GM23248 (cell line): ENCODE results near the gene VLDLR. TPM values are rescaled to one million over a fixed set of nuclear protein-coding genes. Genes with fewer than 3 reads are reported as not detected.

ENCODE experiments used
- DNase-seq: peaks from one replicate; pipeline ENCODE4 v3.0.0-alpha.2; 2015
- H2AFZ ChIP-seq: fragments of 200-600 bp; sonication (generic); 2 replicates; pipeline ENCODE4 v1.6.1; 2016; ENCODE audit warnings: antibody characterized with exemption
- H3F3A ChIP-seq: fragments of 200-600 bp; sonication (generic); 2 replicates; pipeline ENCODE4 v1.6.1; 2016; ENCODE audit warnings: mild to moderate bottlenecking, antibody characterized with exemption, mixed run types; ENCODE audit not compliant: insufficient read depth
- H3K27ac ChIP-seq: fragments of 200-600 bp; sonication (generic); 2 replicates; pipeline ENCODE4 v1.5.1; 2016; ENCODE audit warnings: mild to moderate bottlenecking
- H3K27me3 ChIP-seq: fragments of 200-600 bp; sonication (generic); replicated peaks from 2 replicates; pipeline ENCODE4 v1.6.1; 2016; ENCODE audit warnings: mild to moderate bottlenecking; ENCODE audit not compliant: insufficient read depth
- H3K36me3 ChIP-seq: fragments of 200-600 bp; sonication (generic); 2 replicates; pipeline ENCODE4 v1.6.1; 2016; ENCODE audit warnings: low read depth, mild to moderate bottlenecking
- H3K4me1 ChIP-seq: fragments of 200-600 bp; sonication (generic); 2 replicates; pipeline ENCODE4 v1.6.1; 2016; ENCODE audit warnings: mild to moderate bottlenecking; ENCODE audit not compliant: insufficient read depth
- H3K4me2 ChIP-seq: fragments of 200-600 bp; sonication (generic); one replicate; pipeline ENCODE4 v1.6.1; 2016; ENCODE audit warnings: mild to moderate bottlenecking; ENCODE audit not compliant: unreplicated experiment
- H3K4me3 ChIP-seq: fragments of 200-600 bp; sonication (generic); 2 replicates; pipeline ENCODE4 v1.5.1; 2016; ENCODE audit warnings: mild to moderate bottlenecking
- H3K79me2 ChIP-seq: fragments of 200-600 bp; sonication (generic); 2 replicates; pipeline ENCODE4 v1.6.1; 2016; ENCODE audit warnings: mild to moderate bottlenecking; ENCODE audit not compliant: insufficient read depth
- H3K9ac ChIP-seq: fragments of 200-600 bp; sonication (generic); 2 replicates; pipeline ENCODE4 v1.6.1; 2016; ENCODE audit warnings: mild to moderate bottlenecking
- H3K9me2 ChIP-seq: fragments of 200-600 bp; sonication (generic); 2 replicates; pipeline ENCODE4 v1.6.1; 2016; ENCODE audit warnings: mixed run types, mild to moderate bottlenecking, moderate library complexity; ENCODE audit not compliant: insufficient read depth
- H3K9me3 ChIP-seq: fragments of 200-600 bp; sonication (generic); one replicate; pipeline ENCODE4 v1.6.1; 2017; ENCODE audit warnings: low read depth
- H4K20me1 ChIP-seq: fragments of 200-600 bp; sonication (generic); 2 replicates; pipeline ENCODE4 v1.6.0; 2016; ENCODE audit not compliant: insufficient read depth
- EZH2 ChIP-seq: fragments of 200-600 bp; sonication (generic); IDR thresholded peaks from 2 replicates; pipeline ENCODE4 v1.6.1; 2018; ENCODE audit warnings: antibody characterized with exemption, mild to moderate bottlenecking; ENCODE audit not compliant: insufficient read depth, poor library complexity, severe bottlenecking
- EZH2phosphoT487 ChIP-seq: fragments of 200-600 bp; sonication (generic); IDR thresholded peaks from 2 replicates; pipeline ENCODE4 v1.6.1; 2018; ENCODE audit warnings: antibody characterized with exemption, moderate library complexity, mild to moderate bottlenecking, low read depth; ENCODE audit not compliant: insufficient read depth
- WGBS, 2 experiments: methylation state at CpG; one replicate each; pipeline ENCODE4 v1.1.6; 2015 to 2017; ENCODE audit warnings: low lambda C conversion rate in 2 of 2, low coverage in 1 of 2; ENCODE audit errors: missing lambda C conversion rate in 2 of 2; 5-methylcytosine and 5-hydroxymethylcytosine counted together
- in situ Hi-C: fragments of 300-500 bp; cut with MboI; formaldehyde crosslinking; loops from 2 replicates; pipeline ENCODE4 v1.15.0; 2020
- polyA plus RNA-seq: library from polyadenylated mRNA; unstranded; fragments of >200 nt; fragmentation: Nextera tagmentation; extraction: Ambion mirVana; gene quantifications from 2 replicates; pipeline ENCODE4 v1.2.1, GENCODE V29; 2016
- total RNA-seq: library from RNA; depleted of rRNA; stranded (reverse); fragments of >200 nt; shearing (Covaris generic); gene quantifications from 2 replicates; pipeline ENCODE4 v1.2.3, GENCODE V29; 2014

Gene VLDLR
- total and polyA plus RNA-seq, 2 experiments from 2014 or later: 15.1 to 29.2 TPM

DNA sequence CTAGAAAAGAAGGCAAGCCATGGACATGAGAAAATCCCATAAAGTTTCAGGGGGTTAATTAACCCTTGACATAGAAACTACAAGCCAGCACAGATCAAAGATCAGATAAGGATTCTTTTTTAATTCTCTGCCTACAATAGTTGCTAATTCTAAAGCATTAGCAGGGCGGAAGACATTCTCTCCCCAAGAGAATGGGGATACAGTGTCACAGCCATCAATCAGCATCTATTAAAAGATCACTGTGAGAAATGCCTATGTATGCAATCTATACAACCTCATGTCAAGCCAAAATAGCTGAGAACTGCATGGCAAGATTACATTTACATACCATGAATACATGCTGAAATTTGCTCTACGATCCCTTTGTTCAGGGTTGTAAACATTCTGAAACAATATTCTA lies 14.3 kb downstream of the VLDLR start:
- no peak for DNase-seq
- TF ChIP-seq EZH2phosphoT487 (no peak), EZH2 (no peak)
- H3K9me3 ChIP-seq: no peaks in the 10 kb centered on the region
- H3K4me3 ChIP-seq: no peak overlapping the region
- H3K4me2 ChIP-seq: no peak overlapping the region
- H3K4me1 ChIP-seq: no peaks in the 10 kb centered on the region
- no peaks in the 10 kb centered on the region for H3F3A ChIP-seq
- no peak overlapping the region for H3K27ac ChIP-seq
- H3K27me3 ChIP-seq: no peaks in the 10 kb centered on the region
- no peaks in the 10 kb centered on the region; the same call in 1 of the 2 replicates for H4K20me1 ChIP-seq
- 0 out of 2 replicates have a peak, but pooled peaks cover 8% of the 10 kb centered on the region for H3K36me3 ChIP-seq
- peaks cover 49% of the 10 kb centered on the region for H3K79me2 ChIP-seq
- in situ Hi-C loops: no loop called here
- no peaks in the 10 kb centered on the region; the same call in 1 of the 2 replicates for H3K9me2 ChIP-seq
- no peak overlapping the region for H2AFZ ChIP-seq
- WGBS, 2 experiments: 93 to 98% methylated on average over 2 of the region's 2 CpGs
- no peak overlapping the region for H3K9ac ChIP-seq

DNA sequence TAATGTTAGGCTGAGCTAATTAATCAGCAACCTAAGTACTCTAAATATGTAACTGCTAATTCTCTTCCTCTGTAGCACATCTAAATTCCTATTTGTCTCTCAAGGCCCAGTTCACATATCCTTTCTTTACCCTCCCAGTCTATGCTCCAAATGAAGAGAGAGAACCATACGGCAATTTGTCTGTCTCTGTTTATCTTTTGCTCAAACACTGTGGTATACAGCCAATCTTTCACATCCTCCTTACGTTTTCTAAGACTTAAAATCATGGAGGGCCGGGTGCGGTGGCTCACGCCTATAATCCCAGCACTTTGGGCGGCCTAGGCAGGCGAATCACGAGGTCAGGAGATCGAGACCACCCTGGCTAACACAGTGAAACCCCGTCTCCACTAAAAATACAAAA lies 15.8 kb downstream of the VLDLR start:
- no peaks in the 10 kb centered on the region for H4K20me1 ChIP-seq
- H3K9me3 ChIP-seq: no peaks in the 10 kb centered on the region
- H2AFZ ChIP-seq: no peak overlapping the region
- peaks cover 35% of the 10 kb centered on the region for H3K79me2 ChIP-seq
- no peaks in the 10 kb centered on the region for H3K4me1 ChIP-seq
- H3K9ac ChIP-seq: no peak overlapping the region
- H3F3A ChIP-seq: no peaks in the 10 kb centered on the region
- in situ Hi-C loops: no loop called here
- no peaks in the 10 kb centered on the region for H3K27me3 ChIP-seq
- no peak overlapping the region for H3K27ac ChIP-seq
- H3K36me3 ChIP-seq: peaks cover 14% of the 10 kb centered on the region; the same call in 1 of the 2 replicates
- H3K4me2 ChIP-seq: no peak overlapping the region
- no peak overlapping the region for H3K4me3 ChIP-seq
- 94 to 97% methylated on average over 10 of the region's 10 CpGs for WGBS, 2 experiments
- no peaks in the 10 kb centered on the region; the same call in 1 of the 2 replicates for H3K9me2 ChIP-seq
- DNase-seq: no peak
- TF ChIP-seq EZH2phosphoT487 (no peak), EZH2 (no peak)

DNA sequence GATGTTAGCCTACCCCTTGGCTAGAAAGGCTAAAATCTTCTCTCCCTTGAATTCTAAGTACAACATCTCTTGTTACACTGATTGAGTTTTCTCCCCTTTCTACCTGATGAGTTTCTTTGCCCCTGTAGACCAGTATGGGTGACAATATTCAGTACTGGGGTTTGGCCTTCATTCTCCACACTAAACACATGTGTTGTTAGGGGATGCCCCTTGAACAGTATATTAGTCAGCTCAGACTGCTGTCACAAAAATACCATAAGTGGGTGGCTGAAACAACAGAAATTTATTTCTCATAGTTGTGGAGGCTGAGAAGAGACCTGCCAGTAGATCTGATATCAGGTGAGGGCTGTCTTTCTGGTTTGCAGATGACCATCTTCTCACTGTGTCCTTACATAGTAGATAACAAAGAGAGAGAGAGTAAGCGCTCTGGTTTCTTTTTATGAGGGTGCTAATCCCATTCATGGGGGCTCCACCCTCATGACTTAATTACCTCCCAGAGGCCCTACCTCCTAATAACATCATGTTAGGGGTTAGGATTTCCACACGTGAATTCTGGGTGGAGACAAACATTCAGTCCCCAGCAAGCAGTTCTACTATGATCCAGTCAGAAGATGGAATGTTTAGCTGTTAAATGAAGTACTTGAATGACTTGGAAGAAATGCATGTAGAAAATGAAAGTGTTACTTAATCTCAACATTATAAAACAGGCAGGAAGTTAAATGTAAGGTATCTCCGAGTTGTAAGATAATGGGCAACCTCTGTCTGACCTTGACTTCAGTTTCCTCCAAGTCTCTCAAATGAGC lies 17.5 kb downstream of the VLDLR start:
- Histone ChIP-seq H3K9me3 (no peaks in the 10 kb centered on the region), H3K4me2 (no peak overlapping the region), H3K9me2 (no peaks in the 10 kb centered on the region; the same call in 1 of the 2 replicates), H3K4me3 (no peak overlapping the region), H3F3A (no peaks in the 10 kb centered on the region), H3K27ac (no peak overlapping the region), H3K79me2 (peaks cover 18% of the 10 kb centered on the region), H3K9ac (no peak overlapping the region), H4K20me1 (no peaks in the 10 kb centered on the region), H3K4me1 (no peaks in the 10 kb centered on the region), H3K36me3 (peaks cover 28% of the 10 kb centered on the region; the same call in 1 of the 2 replicates), H2AFZ (no peak overlapping the region), H3K27me3 (no peaks in the 10 kb centered on the region)
- TF ChIP-seq EZH2 (no peak), EZH2phosphoT487 (no peak)
- WGBS, 2 experiments: 90 to 93% methylated on average over 3 of the region's 3 CpGs
- DNase-seq: no peak
- in situ Hi-C loops: no loop called here

DNA sequence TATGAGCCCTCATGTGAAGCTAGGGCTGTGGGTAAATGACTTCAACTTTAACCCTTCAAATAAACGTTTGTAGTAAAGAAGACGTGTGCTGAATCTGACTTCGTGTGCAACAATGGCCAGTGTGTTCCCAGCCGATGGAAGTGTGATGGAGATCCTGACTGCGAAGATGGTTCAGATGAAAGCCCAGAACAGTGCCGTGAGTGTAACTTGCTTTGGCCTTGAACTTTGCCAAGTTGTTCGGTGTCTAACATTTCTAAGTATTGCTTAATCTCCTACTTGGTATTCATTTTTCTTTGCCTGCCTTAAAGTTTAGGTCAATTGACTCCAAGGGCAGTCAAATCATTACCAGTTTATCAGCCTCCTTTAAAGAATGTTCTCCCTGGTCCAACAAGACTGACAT lies 18.2 kb downstream of the VLDLR start:
- no peak for DNase-seq
- H3F3A ChIP-seq: no peaks in the 10 kb centered on the region
- H3K36me3 ChIP-seq: peaks cover 35% of the 10 kb centered on the region
- no peaks in the 10 kb centered on the region for H4K20me1 ChIP-seq
- no peak for TF ChIP-seq EZH2phosphoT487
- no peak for TF ChIP-seq EZH2
- no peak overlapping the region for H3K4me3 ChIP-seq
- no peak overlapping the region for H3K4me2 ChIP-seq
- no peaks in the 10 kb centered on the region; the same call in 1 of the 2 replicates for H3K9me2 ChIP-seq
- H3K27ac ChIP-seq: no peak overlapping the region
- peaks cover 11% of the 10 kb centered on the region for H3K79me2 ChIP-seq
- H3K9ac ChIP-seq: no peak overlapping the region
- in situ Hi-C loops: no loop called here
- WGBS, 2 experiments: 86 to 90% methylated on average over 7 of the region's 7 CpGs
- no peaks in the 10 kb centered on the region for H3K27me3 ChIP-seq
- H2AFZ ChIP-seq: no peak overlapping the region
- no peaks in the 10 kb centered on the region for H3K9me3 ChIP-seq
- H3K4me1 ChIP-seq: no peaks in the 10 kb centered on the region
